Ectodermal cell (in vitro differentiated cells): ENCODE results near the gene SPACDR.

Experiments used
- H3K27ac ChIP-seq: 2 replicates; pipeline ENCODE4 v1.7.0; 2013; ENCODE audit warnings: mild to moderate bottlenecking, low read depth, low read length; ENCODE audit not compliant: insufficient read depth, poor library complexity, severe bottlenecking
- H3K27me3 ChIP-seq: 2 replicates; pipeline ENCODE4 v1.7.0; 2013; ENCODE audit warnings: mild to moderate bottlenecking, low read length; ENCODE audit not compliant: insufficient read depth, control insufficient read depth, poor library complexity, severe bottlenecking
- H3K36me3 ChIP-seq: one replicate; pipeline ENCODE4 v1.7.0; 2013; ENCODE audit warnings: low read length; ENCODE audit not compliant: control insufficient read depth, insufficient read depth
- H3K4me1 ChIP-seq: one replicate; pipeline ENCODE4 v1.7.0; 2013; ENCODE audit warnings: low read length; ENCODE audit not compliant: control insufficient read depth, insufficient read depth
- H3K4me3 ChIP-seq: 2 replicates; pipeline ENCODE4 v1.7.0; 2013; ENCODE audit warnings: low read depth, low read length, control low read depth; ENCODE audit not compliant: insufficient read depth
- H3K9me3 ChIP-seq: 2 replicates; pipeline ENCODE4 v1.7.0; 2013; ENCODE audit warnings: mild to moderate bottlenecking, low read length, moderate library complexity; ENCODE audit not compliant: control insufficient read depth
- WGBS, 2 experiments: methylation state at CpG; one replicate each; pipeline ENCODE4 v1.1.7; 2013; ENCODE audit warnings: missing lambda C conversion rate in 2 of 2; 5-methylcytosine and 5-hydroxymethylcytosine counted together

SPACDR gene

GRCh38 chr7:100415448-100415847 lies 48.6 kb downstream of the SPACDR start:
- Histone ChIP-seq H3K27me3 (no peaks in the 10 kb centered on the region), H3K4me3 (no peak overlapping the region), H3K9me3 (no peaks in the 10 kb centered on the region), H3K27ac (no peak overlapping the region), H3K4me1 (no peaks in the 10 kb centered on the region), H3K36me3 (no peaks in the 10 kb centered on the region)
- WGBS, 2 experiments, result 93 to 97% methylated on average over 5 of the region's 5 CpGs

GRCh38 chr7:100413889-100414288 lies 50.2 kb downstream of the SPACDR start:
- no peaks in the 10 kb centered on the region for H3K36me3 ChIP-seq
- H3K9me3 ChIP-seq, result no peaks in the 10 kb centered on the region
- H3K4me1 ChIP-seq, result no peaks in the 10 kb centered on the region
- no peak overlapping the region for H3K27ac ChIP-seq
- 83 to 100% methylated on average over 1 of the region's 1 CpG for WGBS, 2 experiments
- no peak overlapping the region for H3K4me3 ChIP-seq
- H3K27me3 ChIP-seq, result no peaks in the 10 kb centered on the region

GRCh38 chr7:100413346-100413745 lies 50.7 kb downstream of the SPACDR start:
- Histone ChIP-seq H3K4me3 (no peak overlapping the region), H3K36me3 (no peaks in the 10 kb centered on the region), H3K4me1 (no peaks in the 10 kb centered on the region), H3K27ac (no peak overlapping the region), H3K27me3 (no peaks in the 10 kb centered on the region), H3K9me3 (no peaks in the 10 kb centered on the region)

GRCh38 chr7:100411101-100411500 lies 53.0 kb downstream of the SPACDR start:
- no peak overlapping the region for H3K4me3 ChIP-seq
- WGBS, 2 experiments, result 84 to 85% methylated on average over 6 of the region's 6 CpGs
- no peaks in the 10 kb centered on the region for H3K9me3 ChIP-seq
- H3K4me1 ChIP-seq, result no peaks in the 10 kb centered on the region
- no peaks in the 10 kb centered on the region for H3K27me3 ChIP-seq
- H3K36me3 ChIP-seq, result no peaks in the 10 kb centered on the region
- H3K27ac ChIP-seq, result no peak overlapping the region

- H3K4me3 ChIP-seq, result no peak overlapping the region
- 54 to 57% methylated on average over 12 of the region's 12 CpGs for WGBS, 2 experiments
- H3K27me3 ChIP-seq, result no peaks in the 10 kb centered on the region
- H3K36me3 ChIP-seq, result no peaks in the 10 kb centered on the region
- no peaks in the 10 kb centered on the region for H3K4me1 ChIP-seq
- H3K9me3 ChIP-seq, result no peaks in the 10 kb centered on the region
- no peak overlapping the region for H3K27ac ChIP-seq
Measured at GRCh38 chr7:100407285-100408180, 56.5 kb downstream of the SPACDR start.

GRCh38 chr7:100406767-100407166 lies 57.3 kb downstream of the SPACDR start:
- no peak overlapping the region for H3K4me3 ChIP-seq
- no peaks in the 10 kb centered on the region for H3K36me3 ChIP-seq
- no peaks in the 10 kb centered on the region for H3K4me1 ChIP-seq
- no peak overlapping the region for H3K27ac ChIP-seq
- no peaks in the 10 kb centered on the region for H3K27me3 ChIP-seq
- no peaks in the 10 kb centered on the region for H3K9me3 ChIP-seq
- WGBS, 2 experiments, result 72 to 79% methylated on average over 5 to 6 of the region's 6 CpGs
